ENCODE data around the gene CSRNP3.

The CSRNP3 gene

GRCh38 chr2:165594231-165594934 lies 124.9 kb downstream of the CSRNP3 start:
- DNase-seq = no peak

GRCh38 chr2:165594935-165595255 lies 125.4 kb downstream of the CSRNP3 start:
- peak in 1 of 2 donors; percentile 13 for DNase-seq

GRCh38 chr2:165596788-165597187 lies 127.3 kb downstream of the CSRNP3 start:
- DNase-seq = no peak

- no peak for DNase-seq
Measured at GRCh38 chr2:165601065-165601830, 131.8 kb downstream of the CSRNP3 start.

- DNase-seq = no peak
Measured at GRCh38 chr2:165601928-165602521, 132.5 kb downstream of the CSRNP3 start.

GRCh38 chr2:165609672-165610071 lies 140.2 kb downstream of the CSRNP3 start:
- no peak for DNase-seq

GRCh38 chr2:165610591-165611029 lies 141.1 kb downstream of the CSRNP3 start:
- no peak for DNase-seq

GRCh38 chr2:165617741-165618481 lies 148.4 kb downstream of the CSRNP3 start:
- no peak for DNase-seq

GRCh38 chr2:165618806-165619205 lies 149.3 kb downstream of the CSRNP3 start:
- DNase-seq = no peak

GRCh38 chr2:165621086-165621560 lies 151.6 kb downstream of the CSRNP3 start:
- DNase-seq = no peak

- no peak for DNase-seq
Measured at GRCh38 chr2:165623161-165623560, 153.7 kb downstream of the CSRNP3 start.

GRCh38 chr2:165623783-165624469 lies 154.4 kb downstream of the CSRNP3 start:
- no peak for DNase-seq

GRCh38 chr2:165624470-165624800 lies 154.9 kb downstream of the CSRNP3 start:
- no peak for DNase-seq

GRCh38 chr2:165627470-165627869 lies 158.0 kb downstream of the CSRNP3 start:
- DNase-seq = no peak

GRCh38 chr2:165629776-165630175 lies 160.3 kb downstream of the CSRNP3 start:
- no peak for DNase-seq

- DNase-seq = no peak
Measured at GRCh38 chr2:165630236-165630635, 160.7 kb downstream of the CSRNP3 start.

GRCh38 chr2:165631089-165631488 lies 161.6 kb downstream of the CSRNP3 start:
- DNase-seq = no peak

- no peak for DNase-seq
Measured at GRCh38 chr2:165632594-165632993, 163.1 kb downstream of the CSRNP3 start.

GRCh38 chr2:165633431-165633830 lies 163.9 kb downstream of the CSRNP3 start:
- no peak for DNase-seq

- DNase-seq = no peak
Measured at GRCh38 chr2:165634282-165634681, 164.8 kb downstream of the CSRNP3 start.

GRCh38 chr2:165634855-165635254 lies 165.4 kb downstream of the CSRNP3 start:
- DNase-seq = no peak

GRCh38 chr2:165635532-165635931 lies 166.0 kb downstream of the CSRNP3 start:
- DNase-seq = no peak

- no peak for DNase-seq
Measured at GRCh38 chr2:165636959-165637358, 167.5 kb downstream of the CSRNP3 start.

Measured in CD4-positive, alpha-beta T cell treated with Interleukin-1 beta for 1 hour (primary cell).